Ovary (tissue), 9 donors: Measurements from ENCODE around the gene COG3. TPM values are rescaled to one million over a fixed set of nuclear protein-coding genes. Genes with fewer than 3 reads are reported as not detected.

Source experiments
- DNase-seq, 5 donors: peaks; one replicate each; pipeline ENCODE4 v3.0.0-alpha.2; 2019 to 2020
- H3K27ac ChIP-seq, 2 donors: fragments of 200-600 bp; one replicate each; pipeline versions ENCODE4 v1.5.1 to v1.8.0; 2019 to 2022
- H3K27me3 ChIP-seq: fragments of 200-600 bp; one replicate; pipeline ENCODE4 v1.8.0; 2022
- H3K36me3 ChIP-seq: fragments of 200-600 bp; sonication (generic); one replicate; pipeline ENCODE4 v1.5.1; 2019
- H3K4me1 ChIP-seq: one replicate; pipeline ENCODE4 v1.8.1; 2013; ENCODE audit warnings: mild to moderate bottlenecking, moderate library complexity; ENCODE audit not compliant: insufficient read depth
- H3K4me3 ChIP-seq: fragments of 200-600 bp; sonication (generic); one replicate; pipeline ENCODE4 v1.5.1; 2017
- H3K9me3 ChIP-seq, 2 donors: fragments of 200-600 bp in 1 of 2; sonication (generic) in 1 of 2; one replicate each; pipeline versions ENCODE4 v1.5.1 to v1.8.1; 2013 to 2019; ENCODE audit warnings: mild to moderate bottlenecking in 1 of 2, moderate library complexity in 1 of 2
- EP300 ChIP-seq: sonication (generic); formaldehyde crosslinking; IDR thresholded peaks from one replicate; pipeline ENCODE4 v1.6.1; 2017; ENCODE audit warnings: antibody characterized with exemption
- POLR2A ChIP-seq: fragments of 450-650 bp; IDR thresholded peaks from one replicate; pipeline ENCODE4 v1.6.1; 2017; ENCODE audit warnings: antibody characterized with exemption, mild to moderate bottlenecking, moderate library complexity
- WGBS, 3 donors: extraction: QIAGEN DNeasy Blood & Tissue Kit in 1 of 3; methylation state at CpG; one replicate each; pipeline versions ENCODE4 v1.1.5 to v1.1.7; 2013 to 2017; 5-methylcytosine and 5-hydroxymethylcytosine counted together
- intact Hi-C, 4 donors: fragments of 100-400 bp; cut with DNase I; formaldehyde crosslinking; loops; one replicate each; pipeline versions ENCODE4 v1.11.0 to v1.15.1; 2022 to 2023
- polyA plus RNA-seq, 2 donors: library from polyadenylated mRNA; stranded (reverse); fragments of 200-250 nt in 1 of 2; fragments of 350-450 nt in 1 of 2; fragmentation: Illumina TruSeq in 1 of 2; extraction: RNeasy Lipid Tissue Mini Kit (QIAGEN cat#74804) in 1 of 2; gene quantifications; one replicate each; pipeline ENCODE4 v1.2.3, GENCODE V29; 2013 to 2014
- total RNA-seq, 7 donors: library from RNA; depleted of rRNA in 2 of 7; stranded (reverse); fragments of >200 nt in 2 of 7; fragmentation: NEBNext Ultra II Directional in 3 of 7; extraction: Animal tissue kit (Norgen Biotek cat#: 25700) in 3 of 7; gene quantifications; one replicate each; pipeline versions ENCODE4 v1.1.0 to v1.2.4, GENCODE V29; 2016 to 2023
- TF ChIP-seq, protein P1 (sequence below), 3 donors: fragments of 450-650 bp in 2 of 3; fragments of 200-600 bp in 1 of 3; IDR thresholded peaks; one replicate each; pipeline versions ENCODE4 v1.5.1 to v1.8.0; 2016 to 2022; ENCODE audit warnings: antibody characterized with exemption in 3 of 3, mild to moderate bottlenecking in 1 of 3
- donor health status: DM: no; HTN: no; CAD: no; lungs with moderate emphysema.
- donor health status: DM: no; HTN: no; CAD: no.
- donor health status: Bipolar disorder and iron deficiency.
- donor health status: DM: yes; HTN: yes; CAD: no.
- donor health status: DM: no; HTN: no; CAD: no.
- donor health status: DM: yes; HTN: yes; CAD: no.

The COG3 gene
- total and polyA plus RNA-seq, 9 donors, result 17.1 to 37.3 (median 26.9) TPM

DNA sequence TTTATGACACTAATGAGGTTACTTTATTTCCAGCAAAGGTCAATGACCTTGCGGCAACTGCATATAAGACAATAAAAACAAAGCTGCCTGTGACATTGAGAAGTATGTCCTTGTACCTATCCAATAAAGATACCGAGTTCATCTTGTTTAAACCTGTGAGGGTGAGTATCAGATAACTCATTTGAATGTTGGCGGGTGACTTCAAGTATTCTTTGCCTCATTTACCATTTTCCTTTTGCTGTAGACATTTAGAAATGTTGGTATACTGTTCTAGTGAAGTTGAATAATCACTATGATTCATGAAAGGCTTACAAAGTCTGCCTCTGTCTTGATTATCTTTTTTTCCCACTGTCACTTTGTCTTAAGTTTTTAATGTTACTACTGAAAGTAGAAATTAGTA lies 65.0 kb downstream of the COG3 start:
- 93 to 96% (median 96%) methylated on average over 3 of the region's 3 CpGs for WGBS, 3 donors
- H3K4me3 ChIP-seq, result no peak overlapping the region
- peaks cover 2% of the 10 kb centered on the region for H3K4me1 ChIP-seq
- H3K27me3 ChIP-seq, result no peaks in the 10 kb centered on the region
- no peak for DNase-seq
- no peaks in the 10 kb centered on the region for H3K9me3 ChIP-seq
- TF ChIP-seq, protein P1, sequence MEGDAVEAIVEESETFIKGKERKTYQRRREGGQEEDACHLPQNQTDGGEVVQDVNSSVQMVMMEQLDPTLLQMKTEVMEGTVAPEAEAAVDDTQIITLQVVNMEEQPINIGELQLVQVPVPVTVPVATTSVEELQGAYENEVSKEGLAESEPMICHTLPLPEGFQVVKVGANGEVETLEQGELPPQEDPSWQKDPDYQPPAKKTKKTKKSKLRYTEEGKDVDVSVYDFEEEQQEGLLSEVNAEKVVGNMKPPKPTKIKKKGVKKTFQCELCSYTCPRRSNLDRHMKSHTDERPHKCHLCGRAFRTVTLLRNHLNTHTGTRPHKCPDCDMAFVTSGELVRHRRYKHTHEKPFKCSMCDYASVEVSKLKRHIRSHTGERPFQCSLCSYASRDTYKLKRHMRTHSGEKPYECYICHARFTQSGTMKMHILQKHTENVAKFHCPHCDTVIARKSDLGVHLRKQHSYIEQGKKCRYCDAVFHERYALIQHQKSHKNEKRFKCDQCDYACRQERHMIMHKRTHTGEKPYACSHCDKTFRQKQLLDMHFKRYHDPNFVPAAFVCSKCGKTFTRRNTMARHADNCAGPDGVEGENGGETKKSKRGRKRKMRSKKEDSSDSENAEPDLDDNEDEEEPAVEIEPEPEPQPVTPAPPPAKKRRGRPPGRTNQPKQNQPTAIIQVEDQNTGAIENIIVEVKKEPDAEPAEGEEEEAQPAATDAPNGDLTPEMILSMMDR (IDR thresholded peaks at IDR 0.05), result no peak
- no peak for TF ChIP-seq POLR2A
- no peak for TF ChIP-seq EP300
- no peaks in the 10 kb centered on the region for H3K36me3 ChIP-seq
- no peak overlapping the region for H3K27ac ChIP-seq
- intact Hi-C loops, result no loop called here

DNA sequence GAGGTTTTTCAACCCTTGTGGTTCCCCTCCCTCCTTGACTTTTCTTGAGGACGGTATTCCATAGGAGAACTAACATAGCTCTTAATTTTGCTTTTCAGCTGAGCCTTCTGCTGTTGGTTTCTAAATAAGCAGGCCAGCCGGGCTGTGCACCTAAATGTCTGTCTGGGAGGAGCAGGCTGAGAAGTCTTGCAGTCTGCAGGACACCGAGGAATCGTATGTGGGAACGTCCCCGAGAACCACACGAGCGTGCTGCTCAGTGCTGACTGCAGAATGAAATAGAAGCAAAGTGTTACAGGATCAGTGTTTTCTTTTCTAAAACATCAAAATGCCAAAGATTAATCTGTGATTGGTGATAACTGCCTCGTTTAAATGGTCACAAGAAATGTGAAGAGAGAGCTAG lies 69.9 kb downstream of the COG3 start:
- Histone ChIP-seq H3K27me3 (no peaks in the 10 kb centered on the region), H3K36me3 (no peaks in the 10 kb centered on the region), H3K9me3 (no peaks in the 10 kb centered on the region), H3K4me3 (no peak overlapping the region), H3K4me1 (no peaks in the 10 kb centered on the region), H3K27ac (no peak overlapping the region)
- no peak for DNase-seq
- TF ChIP-seq, protein P1 (IDR thresholded peaks at IDR 0.05), result no peak
- no peak for TF ChIP-seq EP300
- intact Hi-C loops, result no loop called here
- 79 to 84% (median 80%) methylated on average over 9 of the region's 9 CpGs for WGBS, 3 donors

DNA sequence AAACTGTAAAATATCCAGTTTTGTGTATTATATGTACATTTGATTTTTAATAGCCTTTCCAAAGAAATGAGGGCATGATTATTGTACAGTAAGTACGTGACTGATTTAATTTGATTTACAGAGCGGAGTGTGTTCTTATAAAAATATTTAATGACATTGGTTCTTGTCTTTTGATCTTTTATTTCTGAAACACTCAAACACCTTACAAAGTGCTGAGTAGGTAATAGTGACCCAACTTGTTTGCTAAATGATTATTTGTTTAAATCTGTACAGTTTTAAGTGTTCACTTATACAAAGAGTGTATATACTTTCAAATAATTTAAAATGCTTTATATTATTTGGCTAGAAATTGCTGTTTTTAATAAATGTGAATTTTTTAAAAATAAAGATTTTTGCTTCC lies 71.5 kb downstream of the COG3 start:
- no peaks in the 10 kb centered on the region for H3K4me1 ChIP-seq
- no peaks in the 10 kb centered on the region for H3K36me3 ChIP-seq
- H3K27me3 ChIP-seq, result no peaks in the 10 kb centered on the region
- no peaks in the 10 kb centered on the region for H3K9me3 ChIP-seq
- no peak for DNase-seq
- H3K27ac ChIP-seq, result no peak overlapping the region
- intact Hi-C loops, result no loop called here
- no peak overlapping the region for H3K4me3 ChIP-seq
- no peak for TF ChIP-seq POLR2A
- TF ChIP-seq, protein P1 (IDR thresholded peaks at IDR 0.05), result no peak
- TF ChIP-seq EP300, result no peak
- WGBS, 3 donors, result 93 to 96% (median 95%) methylated on average over 2 of the region's 2 CpGs

DNA sequence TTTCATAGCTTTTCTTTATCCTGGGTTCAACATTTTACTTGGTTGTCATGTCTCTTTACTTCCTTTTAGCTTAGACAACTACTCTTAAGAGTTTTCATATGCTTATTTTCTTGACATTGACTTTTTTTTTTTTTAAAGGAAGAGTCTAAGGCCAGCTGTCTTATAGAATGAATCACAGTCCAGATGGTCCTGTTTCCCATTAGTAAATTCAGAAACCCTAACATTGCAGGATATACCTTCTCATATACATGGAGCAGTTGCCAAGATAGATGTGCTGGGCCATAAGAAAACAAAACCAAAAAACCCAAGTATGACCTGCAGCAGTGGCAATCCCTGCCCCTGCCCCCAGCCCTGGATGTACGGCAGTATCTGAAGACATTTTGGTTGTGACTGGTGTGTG lies 72.8 kb downstream of the COG3 start:
- WGBS, 3 donors, result 62 to 74% (median 62%) methylated on average over 1 of the region's 1 CpG
- no peak for DNase-seq
- Histone ChIP-seq H3K9me3 (no peaks in the 10 kb centered on the region), H3K36me3 (no peaks in the 10 kb centered on the region), H3K4me3 (no peak overlapping the region), H3K4me1 (no peaks in the 10 kb centered on the region), H3K27me3 (no peaks in the 10 kb centered on the region), H3K27ac (no peak overlapping the region)
- intact Hi-C loops, result no loop called here
- TF ChIP-seq EP300 (no peak), POLR2A (no peak)
- TF ChIP-seq, protein P1 (IDR thresholded peaks at IDR 0.05), result no peak

DNA sequence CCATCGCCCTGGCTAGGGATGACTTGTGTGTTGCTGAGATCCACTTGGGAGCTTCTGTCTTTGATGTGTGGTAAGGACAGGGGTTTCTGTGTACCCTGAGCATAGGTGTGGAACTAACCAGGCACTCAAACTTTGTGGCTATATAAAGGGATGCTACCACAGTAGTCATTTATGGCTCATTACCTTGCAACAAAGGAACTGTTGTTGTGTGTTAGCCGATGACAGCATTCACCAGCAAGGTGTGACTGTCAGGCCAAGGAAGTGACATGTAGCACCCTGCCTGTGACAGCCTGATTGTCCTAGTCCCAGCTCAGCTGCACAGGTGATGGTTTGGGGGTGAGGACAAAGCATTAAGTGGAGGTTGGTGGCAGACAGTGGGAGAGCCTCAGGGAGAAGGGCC lies 73.6 kb downstream of the COG3 start:
- H3K36me3 ChIP-seq, result no peaks in the 10 kb centered on the region
- H3K4me3 ChIP-seq, result no peak overlapping the region
- H3K27ac ChIP-seq, result no peak overlapping the region
- H3K9me3 ChIP-seq, result no peaks in the 10 kb centered on the region
- TF ChIP-seq, protein P1 (IDR thresholded peaks at IDR 0.05), result no peak
- TF ChIP-seq EP300, result no peak
- no peak for TF ChIP-seq POLR2A
- no peak for DNase-seq
- H3K27me3 ChIP-seq, result no peaks in the 10 kb centered on the region
- intact Hi-C loops, result no loop called here
- H3K4me1 ChIP-seq, result no peaks in the 10 kb centered on the region
- WGBS, 3 donors, result 66 to 88% (median 72%) methylated on average over 2 of the region's 2 CpGs
